ENCODE results near the gene SUGCT. TPM values are rescaled to one million over a fixed set of nuclear protein-coding genes. Genes with fewer than 3 reads are reported as not detected.

The SUGCT gene
- total RNA-seq, 1 experiment from 2014 or later, result 5.4 TPM

GRCh38 chr7:40151504-40151903 lies 16.7 kb downstream of the SUGCT start:
- no peak overlapping the region for H3K14ac ChIP-seq (ENCODE audit: insufficient read depth, low read length)
- Mint-ChIP-seq H3K27ac (no peak overlapping the region), H3K36me3 (ENCODE audit: insufficient read depth in 1 of 3, low read depth in 3 of 3) (peaks cover 9 to 14% (median 10%) of the 10 kb centered on the region in 3 experiments), H3K4me3 (no peak overlapping the region), H3K27me3 (ENCODE audit: low read depth) (no peaks in the 10 kb centered on the region; the same call in 1 of the 2 replicates), H3K4me1 (peaks cover 16 to 17% of the 10 kb centered on the region in 2 experiments), H3K9me3 (peaks cover 12 to 15% of the 10 kb centered on the region in 2 experiments)
- no peak overlapping the region for H3K56ac ChIP-seq (ENCODE audit: insufficient read length, low read depth, low read length)
- no peaks in the 10 kb centered on the region for H3K79me2 ChIP-seq (ENCODE audit: insufficient read depth, low read length)
- H3K79me1 ChIP-seq (ENCODE audit: insufficient read depth, low read depth, low read length, poor library complexity, severe bottlenecking), result no peaks in the 10 kb centered on the region
- peaks cover 3% of the 10 kb centered on the region; the same call in 1 of the 2 replicates for H3K4me1 ChIP-seq (ENCODE audit: insufficient read depth, low read length)
- H2AK5ac ChIP-seq (ENCODE audit: insufficient read length, low read length), result no peak overlapping the region
- no peak overlapping the region for H4K5ac ChIP-seq (ENCODE audit: insufficient read length, low read depth, low read length)
- no peak overlapping the region for H2BK5ac ChIP-seq (ENCODE audit: insufficient read length, low read length)
- no peak overlapping the region for H2BK15ac ChIP-seq (ENCODE audit: low read depth, low read length)
- no peaks in the 10 kb centered on the region for H3K9me3 ChIP-seq (ENCODE audit: control insufficient read depth, low read depth, low read length)
- H3K9ac ChIP-seq (ENCODE audit: extremely low read depth, insufficient read length, low read length), result no peak overlapping the region
- H3K27ac ChIP-seq (ENCODE audit: insufficient read length, low read depth, low read length), result no peak overlapping the region
- no CpG with 5 or more reads among the region's 1 CpG for WGBS (ENCODE audit: extremely low coverage, insufficient read length, low lambda C conversion rate)
- H3K4ac ChIP-seq (ENCODE audit: low read depth, low read length), result no peak overlapping the region
- no peak for DNase-seq
- no peak overlapping the region for H3K4me2 ChIP-seq (ENCODE audit: insufficient read depth, insufficient read length, low read length)
- H4K8ac ChIP-seq (replicated peaks; ENCODE audit: insufficient read length, low read depth, low read length), result no peak overlapping the region
- H2BK20ac ChIP-seq (ENCODE audit: low read depth, low read length, poor library complexity, severe bottlenecking), result no peak overlapping the region
- H4K91ac ChIP-seq (ENCODE audit: insufficient read length, low read depth, low read length), result no peak overlapping the region
- no peak overlapping the region for H2BK120ac ChIP-seq (ENCODE audit: low read depth, low read length, poor library complexity, severe bottlenecking)
- H3K18ac ChIP-seq (ENCODE audit: insufficient read length, low read depth, low read length), result no peak overlapping the region
- TF ChIP-seq CTCF (conservative IDR thresholded peaks at IDR 0.05), result no peak
- H3T11ph ChIP-seq (ENCODE audit: low read length), result no peak overlapping the region
- no peak overlapping the region for H3K23ac ChIP-seq (ENCODE audit: insufficient read length, low read depth, low read length)
- H4K20me1 ChIP-seq (ENCODE audit: control insufficient read depth, insufficient read depth, insufficient read length), result no peaks in the 10 kb centered on the region
- no peaks in the 10 kb centered on the region for H3K23me2 ChIP-seq (ENCODE audit: insufficient read length, low read depth, low read length, poor library complexity, severe bottlenecking)
- no peak overlapping the region for H2AFZ ChIP-seq (ENCODE audit: low read length)
- no peak overlapping the region for H2BK12ac ChIP-seq (ENCODE audit: insufficient read length, low read depth, low read length)
- H3K27me3 ChIP-seq (ENCODE audit: insufficient read depth, low read length), result no peaks in the 10 kb centered on the region
